Measurements from ENCODE around the gene CNTNAP5.

Gene CNTNAP5

GRCh38 chr2:124269348-124269747 lies 244.3 kb downstream of the CNTNAP5 start:
- no peak for DNase-seq (ENCODE audit: low spot score)

- DNase-seq (ENCODE audit: low spot score) = no peak
Observed at GRCh38 chr2:124272261-124272841, 247.3 kb downstream of the CNTNAP5 start.

GRCh38 chr2:124281541-124281940 lies 256.5 kb downstream of the CNTNAP5 start:
- no peak for DNase-seq (ENCODE audit: low spot score)

- DNase-seq (ENCODE audit: low spot score) = no peak
Observed at GRCh38 chr2:124283096-124283495, 258.0 kb downstream of the CNTNAP5 start.

GRCh38 chr2:124286089-124286783 lies 261.1 kb downstream of the CNTNAP5 start:
- no peak for DNase-seq (ENCODE audit: low spot score)

- DNase-seq (ENCODE audit: low spot score) = no peak
Observed at GRCh38 chr2:124289060-124289459, 264.0 kb downstream of the CNTNAP5 start.

- no peak for DNase-seq (ENCODE audit: low spot score)
Observed at GRCh38 chr2:124289615-124290014, 264.5 kb downstream of the CNTNAP5 start.

- DNase-seq (ENCODE audit: low spot score) = no peak
Observed at GRCh38 chr2:124296470-124296869, 271.4 kb downstream of the CNTNAP5 start.

GRCh38 chr2:124301915-124302314 lies 276.8 kb downstream of the CNTNAP5 start:
- DNase-seq (ENCODE audit: low spot score) = no peak

- no peak for DNase-seq (ENCODE audit: low spot score)
Observed at GRCh38 chr2:124308319-124309062, 283.4 kb downstream of the CNTNAP5 start.

- DNase-seq (ENCODE audit: low spot score) = no peak
Observed at GRCh38 chr2:124309563-124310138, 284.6 kb downstream of the CNTNAP5 start.

GRCh38 chr2:124310671-124311070 lies 285.6 kb downstream of the CNTNAP5 start:
- no peak for DNase-seq (ENCODE audit: low spot score)

GRCh38 chr2:124314084-124314483 lies 289.0 kb downstream of the CNTNAP5 start:
- DNase-seq (ENCODE audit: low spot score) = no peak

- DNase-seq (ENCODE audit: low spot score) = no peak
Observed at GRCh38 chr2:124315221-124315880, 290.3 kb downstream of the CNTNAP5 start.

- DNase-seq (ENCODE audit: low spot score) = no peak
Observed at GRCh38 chr2:124316133-124316532, 291.0 kb downstream of the CNTNAP5 start.

GRCh38 chr2:124316881-124317605 lies 292.0 kb downstream of the CNTNAP5 start:
- no peak for DNase-seq (ENCODE audit: low spot score)

- no peak for DNase-seq (ENCODE audit: low spot score)
Observed at GRCh38 chr2:124317628-124318027, 292.5 kb downstream of the CNTNAP5 start.

- DNase-seq (ENCODE audit: low spot score) = no peak
Observed at GRCh38 chr2:124318913-124319312, 293.8 kb downstream of the CNTNAP5 start.

GRCh38 chr2:124319577-124319976 lies 294.5 kb downstream of the CNTNAP5 start:
- DNase-seq (ENCODE audit: low spot score) = no peak

GRCh38 chr2:124320051-124320688 lies 295.1 kb downstream of the CNTNAP5 start:
- DNase-seq (ENCODE audit: low spot score) = no peak

GRCh38 chr2:124323321-124323720 lies 298.2 kb downstream of the CNTNAP5 start:
- DNase-seq (ENCODE audit: low spot score) = no peak

Measured in hematopoietic multipotent progenitor cell treated with erythropoietin and hydrocortisone succinate and interleukin-3 and kit ligand, for 17 days (in vitro differentiated cells).